ENCODE data around the gene S100B.

S100B gene

DNA sequence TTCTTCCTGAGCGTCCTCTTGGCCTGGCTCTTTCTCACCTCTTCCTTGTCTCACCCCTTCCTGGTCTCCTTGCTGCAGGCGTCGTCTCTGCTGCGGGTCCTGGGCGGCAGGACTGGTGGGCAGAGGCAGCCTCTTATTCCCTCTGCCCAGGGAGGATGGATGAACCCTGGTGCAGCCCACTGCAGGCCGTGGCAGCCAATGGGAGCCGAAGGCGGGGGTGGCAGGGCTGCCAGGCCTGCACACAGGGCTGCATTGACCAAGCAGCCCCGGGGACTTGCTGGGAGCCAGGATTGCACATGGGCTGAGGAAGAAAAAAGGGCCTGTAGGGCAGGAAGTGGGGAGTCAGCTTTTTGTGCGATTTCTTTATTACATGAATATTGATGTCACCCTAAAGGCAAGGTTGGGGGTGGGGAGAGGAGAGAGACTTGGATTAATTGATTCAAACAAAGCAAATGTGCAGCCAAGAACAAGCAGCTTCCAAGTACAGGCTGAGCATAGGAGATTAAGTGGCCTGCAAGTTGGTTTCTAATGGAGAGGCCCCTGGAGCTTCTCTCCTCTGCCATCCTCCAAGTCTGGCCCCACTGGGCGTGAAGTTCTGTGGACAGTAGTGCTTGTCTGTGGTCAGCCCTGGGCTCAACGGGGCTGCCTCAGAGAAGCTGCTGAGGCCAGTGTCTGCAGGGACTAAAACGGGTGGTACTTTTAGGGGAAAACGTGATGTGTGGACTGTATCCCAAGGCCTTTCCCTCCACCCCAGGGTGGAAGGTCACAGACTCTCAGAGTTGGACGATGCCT is at the start of gene S100B:
Gene S100B, minus strand, starts transcription at position 108 of the 792 bp plus-strand sequence. CDS start 2,667 bp downstream, outside the sequence.
- TF ChIP-seq, protein P1, sequence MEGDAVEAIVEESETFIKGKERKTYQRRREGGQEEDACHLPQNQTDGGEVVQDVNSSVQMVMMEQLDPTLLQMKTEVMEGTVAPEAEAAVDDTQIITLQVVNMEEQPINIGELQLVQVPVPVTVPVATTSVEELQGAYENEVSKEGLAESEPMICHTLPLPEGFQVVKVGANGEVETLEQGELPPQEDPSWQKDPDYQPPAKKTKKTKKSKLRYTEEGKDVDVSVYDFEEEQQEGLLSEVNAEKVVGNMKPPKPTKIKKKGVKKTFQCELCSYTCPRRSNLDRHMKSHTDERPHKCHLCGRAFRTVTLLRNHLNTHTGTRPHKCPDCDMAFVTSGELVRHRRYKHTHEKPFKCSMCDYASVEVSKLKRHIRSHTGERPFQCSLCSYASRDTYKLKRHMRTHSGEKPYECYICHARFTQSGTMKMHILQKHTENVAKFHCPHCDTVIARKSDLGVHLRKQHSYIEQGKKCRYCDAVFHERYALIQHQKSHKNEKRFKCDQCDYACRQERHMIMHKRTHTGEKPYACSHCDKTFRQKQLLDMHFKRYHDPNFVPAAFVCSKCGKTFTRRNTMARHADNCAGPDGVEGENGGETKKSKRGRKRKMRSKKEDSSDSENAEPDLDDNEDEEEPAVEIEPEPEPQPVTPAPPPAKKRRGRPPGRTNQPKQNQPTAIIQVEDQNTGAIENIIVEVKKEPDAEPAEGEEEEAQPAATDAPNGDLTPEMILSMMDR (IDR thresholded peaks at IDR 0.05), result no peak
- Histone ChIP-seq H3K4me3 (ENCODE audit: low read depth in 1 of 2, low read length in 1 of 2) (peak within 1 kb of the TSS in 1 of 2 experiments; percentile 30), H3K27ac (peak within 1 kb of the TSS; percentile 80), H3K4me1 (ENCODE audit: control insufficient read depth in 1 of 2, insufficient read depth in 1 of 2, low read depth in 1 of 2, low read length in 1 of 2) (peaks cover 24 to 25% of the 10 kb centered on the region in 2 experiments), H3K27me3 (no peaks in the 10 kb centered on the region), H3K9me3 (no peaks in the 10 kb centered on the region), H3K36me3 (no peaks in the 10 kb centered on the region)

DNA sequence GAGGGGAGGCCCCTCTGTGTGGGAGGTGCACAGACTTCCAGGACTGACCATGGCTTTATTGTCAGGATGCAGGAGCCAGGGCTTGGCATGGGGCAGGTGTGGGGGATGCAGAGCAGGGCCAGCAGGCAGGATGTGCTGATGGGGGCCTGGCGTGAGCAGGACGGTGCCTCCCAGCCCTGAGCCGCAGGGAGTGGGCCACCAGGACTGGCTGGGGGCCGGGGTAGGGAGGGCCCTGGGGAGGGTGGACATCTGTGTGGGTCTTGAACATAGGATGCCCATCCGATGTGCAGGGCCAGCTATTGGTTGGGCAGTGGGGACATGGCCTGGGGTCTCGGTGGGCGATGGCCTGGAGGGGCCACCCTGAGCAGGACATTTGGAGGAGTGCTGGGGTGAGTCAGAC is 46.2 kb upstream of the S100B start:
- TF ChIP-seq, protein P1 (IDR thresholded peaks at IDR 0.05), result no peak
- H3K4me1 ChIP-seq (ENCODE audit: control insufficient read depth in 1 of 2, insufficient read depth in 1 of 2, low read depth in 1 of 2, low read length in 1 of 2), result no peaks in the 10 kb centered on the region
- H3K27me3 ChIP-seq, result no peaks in the 10 kb centered on the region
- no peak overlapping the region for H3K27ac ChIP-seq
- peaks cover 91% of the 10 kb centered on the region for H3K36me3 ChIP-seq
- H3K4me3 ChIP-seq (ENCODE audit: low read depth in 1 of 2, low read length in 1 of 2), result no peak overlapping the region
- H3K9me3 ChIP-seq, result no peaks in the 10 kb centered on the region

DNA sequence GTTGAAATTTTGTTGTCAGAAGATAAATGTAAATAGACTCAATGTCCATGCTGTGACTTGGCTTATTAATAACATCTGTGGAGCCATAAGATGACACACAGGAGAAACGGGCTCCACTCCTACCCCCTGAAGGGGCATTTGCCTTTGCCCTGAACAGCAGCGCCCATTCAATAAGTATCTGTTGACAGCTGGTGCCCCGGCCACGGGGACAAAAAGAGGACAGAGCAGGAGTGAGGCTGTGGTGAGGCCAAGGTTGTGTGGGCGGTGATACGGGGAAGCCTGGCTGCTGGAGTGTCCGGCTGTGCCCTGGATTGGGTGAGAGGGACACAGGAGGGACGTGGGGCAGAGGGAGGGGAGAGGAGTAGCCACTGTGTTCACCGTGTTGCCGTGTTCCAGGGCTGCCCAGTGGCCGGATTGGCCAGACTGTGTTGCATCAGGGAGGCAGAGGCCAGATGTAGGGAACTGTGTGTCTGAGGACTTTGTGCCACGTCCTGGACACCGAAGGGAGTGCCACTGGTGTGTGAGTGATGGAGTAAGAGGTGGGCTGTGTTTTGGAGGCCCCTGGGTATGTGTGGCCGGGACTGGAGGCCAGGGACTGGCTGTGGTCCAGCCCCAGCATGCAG is 45.7 kb upstream of the S100B start:
- Histone ChIP-seq H3K27me3 (no peaks in the 10 kb centered on the region), H3K4me3 (ENCODE audit: low read depth in 1 of 2, low read length in 1 of 2) (no peak overlapping the region), H3K36me3 (peaks cover 91% of the 10 kb centered on the region), H3K4me1 (ENCODE audit: control insufficient read depth in 1 of 2, insufficient read depth in 1 of 2, low read depth in 1 of 2, low read length in 1 of 2) (no peaks in the 10 kb centered on the region), H3K9me3 (no peaks in the 10 kb centered on the region), H3K27ac (no peak overlapping the region)
- TF ChIP-seq, protein P1 (IDR thresholded peaks at IDR 0.05), result no peak

DNA sequence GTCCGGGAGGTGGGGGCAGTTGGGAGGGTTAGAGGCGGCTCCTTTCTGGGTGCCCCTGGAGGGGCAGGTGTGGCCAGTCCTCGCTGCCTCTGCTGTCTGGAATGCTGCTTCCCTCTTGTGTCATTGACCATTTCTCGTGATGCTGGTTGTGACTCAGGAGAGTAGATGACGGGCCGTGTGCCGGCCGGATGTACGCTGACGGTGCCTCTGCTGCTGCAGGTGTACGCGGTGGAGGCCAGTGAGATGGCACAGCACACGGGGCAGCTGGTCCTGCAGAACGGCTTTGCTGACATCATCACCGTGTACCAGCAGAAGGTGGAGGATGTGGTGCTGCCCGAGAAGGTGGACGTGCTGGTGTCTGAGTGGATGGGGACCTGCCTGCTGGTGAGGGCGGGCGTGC is 44.5 kb upstream of the S100B start:
- Histone ChIP-seq H3K36me3 (peaks cover 97% of the 10 kb centered on the region), H3K27me3 (no peaks in the 10 kb centered on the region), H3K4me3 (ENCODE audit: low read depth in 1 of 2, low read length in 1 of 2) (no peak overlapping the region), H3K4me1 (ENCODE audit: control insufficient read depth in 1 of 2, insufficient read depth in 1 of 2, low read depth in 1 of 2, low read length in 1 of 2) (no peaks in the 10 kb centered on the region), H3K27ac (no peak overlapping the region), H3K9me3 (no peaks in the 10 kb centered on the region)
- TF ChIP-seq, protein P1 (IDR thresholded peaks at IDR 0.05), result no peak

DNA sequence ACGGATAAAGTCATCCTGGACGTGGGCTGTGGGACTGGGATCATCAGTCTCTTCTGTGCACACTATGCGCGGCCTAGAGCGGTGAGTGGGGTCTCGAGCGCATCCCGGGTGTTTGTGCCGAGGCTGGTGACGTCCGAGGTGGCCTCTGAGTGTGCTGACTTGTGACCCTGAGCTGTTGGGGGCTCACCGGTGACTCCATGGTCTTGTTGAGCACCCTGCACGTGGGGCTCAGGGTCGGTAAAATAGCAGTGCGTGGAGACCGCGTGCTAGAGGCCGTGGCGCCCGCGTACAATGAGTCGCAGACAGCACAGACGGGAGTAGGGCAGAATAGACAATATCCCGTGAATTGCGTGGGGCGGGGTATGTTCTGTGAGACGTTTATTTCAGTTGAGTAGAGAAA is 43.7 kb upstream of the S100B start:
- no peaks in the 10 kb centered on the region for H3K4me1 ChIP-seq (ENCODE audit: control insufficient read depth in 1 of 2, insufficient read depth in 1 of 2, low read depth in 1 of 2, low read length in 1 of 2)
- H3K27ac ChIP-seq, result no peak overlapping the region
- TF ChIP-seq, protein P1 (IDR thresholded peaks at IDR 0.05), result no peak
- no peak overlapping the region for H3K4me3 ChIP-seq (ENCODE audit: low read depth in 1 of 2, low read length in 1 of 2)
- no peaks in the 10 kb centered on the region for H3K9me3 ChIP-seq
- H3K27me3 ChIP-seq, result no peaks in the 10 kb centered on the region
- H3K36me3 ChIP-seq, result peaks cover 97% of the 10 kb centered on the region
